Progenitor cell of endocrine pancreas (in vitro differentiated cells): ENCODE measurements around the gene PLAC8L1. TPM values are rescaled to one million over a fixed set of nuclear protein-coding genes. Genes with fewer than 3 reads are reported as not detected.

Source experiments
- DNase-seq: peaks from one replicate; pipeline ENCODE4 v3.0.0; 2021; ENCODE audit warnings: low spot score; ENCODE audit not compliant: unreplicated experiment
- H3K27ac Mint-ChIP-seq: 2 replicates; pipeline ENCODE4 v1.8.0; 2021; ENCODE audit warnings: mild to moderate bottlenecking, moderate library complexity, mixed read lengths
- H3K27me3 Mint-ChIP-seq: 2 replicates; pipeline ENCODE4 v1.8.0; 2021; ENCODE audit warnings: mixed read lengths
- H3K36me3 Mint-ChIP-seq: 2 replicates; pipeline ENCODE4 v1.8.0; 2022; ENCODE audit warnings: mixed read lengths; ENCODE audit not compliant: insufficient read depth
- H3K4me1 Mint-ChIP-seq: 2 replicates; pipeline ENCODE4 v1.8.0; 2021; ENCODE audit warnings: low read depth, mixed read lengths
- H3K4me3 Mint-ChIP-seq: 2 replicates; pipeline ENCODE4 v1.8.0; 2021; ENCODE audit warnings: low read depth, mild to moderate bottlenecking, moderate library complexity, mixed read lengths
- H3K9me3 Mint-ChIP-seq: 2 replicates; pipeline ENCODE4 v1.8.0; 2021; ENCODE audit warnings: low read depth, mixed read lengths
- CTCF ChIP-seq: fragments of 200-600 bp; sonication (generic); IDR thresholded peaks from one replicate; pipeline ENCODE4 v1.5.0; 2021; ENCODE audit warnings: antibody characterized with exemption, mild to moderate bottlenecking; ENCODE audit not compliant: unreplicated experiment
- total RNA-seq: library from RNA; stranded (reverse); gene quantifications from 2 replicates; pipeline ENCODE4 v1.2.1, GENCODE V29; 2021

Gene PLAC8L1
- total RNA-seq, 1 donor from 2014 or later, result 2.0 TPM

- H3K27ac Mint-ChIP-seq, result no peak overlapping the region
- peaks cover 2% of the 10 kb centered on the region for H3K9me3 Mint-ChIP-seq
- no peaks in the 10 kb centered on the region for H3K36me3 Mint-ChIP-seq
- H3K27me3 Mint-ChIP-seq, result no peaks in the 10 kb centered on the region
- H3K4me1 Mint-ChIP-seq, result no peaks in the 10 kb centered on the region
- no peak for TF ChIP-seq CTCF
- H3K4me3 Mint-ChIP-seq, result no peak overlapping the region
- no peak for DNase-seq
These were observed 22.6 kb downstream of the PLAC8L1 start for GRCh38 chr5:146082798-146083197.

DNA sequence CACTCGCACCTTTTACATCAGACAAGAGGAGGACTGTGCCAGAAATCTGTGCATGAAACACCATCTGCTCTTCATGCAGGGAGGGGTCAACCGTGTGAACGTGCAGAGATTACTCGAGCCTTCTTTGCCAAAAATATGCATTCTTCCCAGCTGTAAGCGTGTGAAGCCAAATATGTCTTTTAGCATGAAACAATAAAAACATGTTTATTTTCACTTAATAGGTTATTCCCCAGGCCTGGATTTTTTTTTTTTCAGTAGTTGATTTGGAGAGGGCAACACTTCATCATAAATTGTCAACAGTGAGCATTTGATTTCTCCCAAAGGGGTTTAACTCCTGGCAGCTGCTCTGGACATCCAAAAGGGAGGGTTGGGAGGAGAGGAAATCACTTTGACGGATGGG lies 23.8 kb downstream of the PLAC8L1 start:
- H3K4me1 Mint-ChIP-seq, result no peaks in the 10 kb centered on the region
- H3K27ac Mint-ChIP-seq, result peak overlapping the region; percentile 4
- no peaks in the 10 kb centered on the region for H3K36me3 Mint-ChIP-seq
- peaks cover 2% of the 10 kb centered on the region for H3K9me3 Mint-ChIP-seq
- TF ChIP-seq CTCF, result no peak
- DNase-seq, result no peak
- no peak overlapping the region for H3K4me3 Mint-ChIP-seq
- H3K27me3 Mint-ChIP-seq, result peaks cover 5% of the 10 kb centered on the region

GRCh38 chr5:146079695-146080373 lies 25.5 kb downstream of the PLAC8L1 start:
- no peaks in the 10 kb centered on the region for H3K4me1 Mint-ChIP-seq
- H3K27ac Mint-ChIP-seq, result no peak overlapping the region
- no peak for TF ChIP-seq CTCF
- H3K36me3 Mint-ChIP-seq, result no peaks in the 10 kb centered on the region
- H3K27me3 Mint-ChIP-seq, result peaks cover 12% of the 10 kb centered on the region
- no peaks in the 10 kb centered on the region for H3K9me3 Mint-ChIP-seq
- no peak overlapping the region for H3K4me3 Mint-ChIP-seq
- DNase-seq, result no peak

DNA sequence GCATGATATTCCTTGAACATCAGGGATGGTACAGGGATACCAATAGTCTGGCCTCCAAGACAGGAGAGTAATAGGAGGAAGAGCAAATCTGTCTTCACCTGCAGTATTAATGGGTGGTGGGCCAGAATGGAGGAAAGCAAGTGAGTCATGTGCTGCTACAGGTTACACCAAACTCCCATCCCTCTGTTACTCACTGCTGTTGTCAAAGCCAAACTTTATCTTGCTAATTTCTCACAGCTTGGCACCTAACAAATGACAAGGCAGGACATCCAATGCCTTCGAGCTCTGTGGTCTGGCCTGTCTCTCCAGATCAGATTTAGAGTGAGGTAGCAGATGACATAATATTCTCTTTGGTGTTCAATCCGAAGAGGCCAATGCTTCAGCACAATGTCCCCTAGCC lies 26.8 kb downstream of the PLAC8L1 start:
- TF ChIP-seq CTCF, result no peak
- H3K4me3 Mint-ChIP-seq, result no peak overlapping the region
- peaks cover 22% of the 10 kb centered on the region for H3K27me3 Mint-ChIP-seq
- DNase-seq, result no peak
- peaks cover 2% of the 10 kb centered on the region for H3K4me1 Mint-ChIP-seq
- no peaks in the 10 kb centered on the region for H3K36me3 Mint-ChIP-seq
- no peak overlapping the region for H3K27ac Mint-ChIP-seq
- no peaks in the 10 kb centered on the region for H3K9me3 Mint-ChIP-seq

DNA sequence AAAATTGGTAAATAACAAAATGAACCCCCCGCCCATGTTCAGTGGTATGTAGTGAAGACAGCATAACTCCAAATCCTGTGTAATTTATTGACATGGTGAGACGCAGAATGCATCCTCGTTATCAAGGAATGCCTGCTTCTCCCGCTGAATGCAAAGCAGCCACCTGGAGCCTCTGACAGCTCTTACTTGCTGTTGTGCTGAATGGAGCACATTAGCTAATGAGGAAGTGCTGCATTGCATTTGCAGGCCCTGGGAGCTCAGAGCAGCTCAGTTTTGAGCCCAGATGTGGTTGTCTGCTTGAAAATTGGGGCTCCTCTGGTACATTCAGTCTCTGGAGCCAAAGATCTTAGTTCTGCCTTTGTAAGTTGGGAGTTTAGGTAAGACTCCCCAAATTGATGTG lies 28.9 kb downstream of the PLAC8L1 start:
- TF ChIP-seq CTCF, result no peak
- no peak for DNase-seq
- H3K4me3 Mint-ChIP-seq, result no peak overlapping the region
- H3K36me3 Mint-ChIP-seq, result peaks cover 1% of the 10 kb centered on the region
- H3K27me3 Mint-ChIP-seq, result peaks cover 31% of the 10 kb centered on the region
- no peak overlapping the region for H3K27ac Mint-ChIP-seq
- H3K4me1 Mint-ChIP-seq, result peaks cover 8% of the 10 kb centered on the region
- H3K9me3 Mint-ChIP-seq, result no peaks in the 10 kb centered on the region
